Activated CD8-positive, alpha-beta memory T cell treated with anti-CD3 and anti-CD28 coated beads for 4 hours (primary cell): ENCODE data around the gene OSGEPL1.
"Not testable (repeated sequence)": the region's sequence is repeated elsewhere in the genome, so short reads cannot be mapped to it uniquely, and the experiment has no call there.

Experiments
- DNase-seq, 2 donors: peaks; one replicate each; pipeline ENCODE4 v3.0.0-alpha.2; 2020; ENCODE audit warnings: low read depth in 2 of 2

Gene OSGEPL1, protein sequence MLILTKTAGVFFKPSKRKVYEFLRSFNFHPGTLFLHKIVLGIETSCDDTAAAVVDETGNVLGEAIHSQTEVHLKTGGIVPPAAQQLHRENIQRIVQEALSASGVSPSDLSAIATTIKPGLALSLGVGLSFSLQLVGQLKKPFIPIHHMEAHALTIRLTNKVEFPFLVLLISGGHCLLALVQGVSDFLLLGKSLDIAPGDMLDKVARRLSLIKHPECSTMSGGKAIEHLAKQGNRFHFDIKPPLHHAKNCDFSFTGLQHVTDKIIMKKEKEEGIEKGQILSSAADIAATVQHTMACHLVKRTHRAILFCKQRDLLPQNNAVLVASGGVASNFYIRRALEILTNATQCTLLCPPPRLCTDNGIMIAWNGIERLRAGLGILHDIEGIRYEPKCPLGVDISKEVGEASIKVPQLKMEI

DNA sequence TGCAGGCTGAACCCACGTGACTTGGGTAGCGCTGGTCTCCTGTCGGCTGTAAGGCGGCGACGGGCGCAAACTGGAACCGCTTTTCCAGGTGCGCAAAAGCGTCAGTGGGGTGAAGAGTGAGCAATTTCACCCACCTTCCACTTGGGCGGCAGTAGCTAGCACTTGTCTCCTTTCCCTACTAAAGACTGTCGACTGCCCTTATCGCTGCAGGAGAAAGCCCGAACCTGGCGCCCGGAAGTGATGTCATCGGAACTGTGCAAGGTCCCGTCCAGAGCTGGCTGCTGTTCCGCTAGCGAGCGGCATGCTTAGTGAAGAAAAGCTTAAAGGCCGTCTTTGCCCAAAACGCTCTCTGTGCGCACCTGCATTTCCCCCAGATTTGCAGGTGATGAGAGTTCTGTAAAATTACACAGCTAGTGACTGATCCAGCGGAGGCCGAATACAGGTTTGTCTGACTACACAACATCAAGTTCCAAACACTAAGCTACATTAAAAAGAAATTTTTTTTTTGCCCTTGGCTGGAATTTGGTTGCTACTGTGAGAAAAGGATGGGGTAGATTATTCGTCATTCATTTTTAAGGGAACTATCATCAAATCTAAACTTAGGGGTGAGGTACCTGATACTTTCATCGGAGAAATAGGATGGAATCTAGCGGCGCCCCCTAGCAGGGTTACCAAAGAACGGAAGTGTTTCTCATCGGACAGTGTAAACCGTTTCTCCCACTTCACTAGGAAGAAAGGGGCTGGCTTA is at the start of gene OSGEPL1:
OSGEPL1 (minus strand) TSS at position 242 of the 748 bp plus-strand sequence. CDS start 1,152 bp downstream, outside the sequence.
- DNase-seq: peak; percentile 82 to 85

DNA sequence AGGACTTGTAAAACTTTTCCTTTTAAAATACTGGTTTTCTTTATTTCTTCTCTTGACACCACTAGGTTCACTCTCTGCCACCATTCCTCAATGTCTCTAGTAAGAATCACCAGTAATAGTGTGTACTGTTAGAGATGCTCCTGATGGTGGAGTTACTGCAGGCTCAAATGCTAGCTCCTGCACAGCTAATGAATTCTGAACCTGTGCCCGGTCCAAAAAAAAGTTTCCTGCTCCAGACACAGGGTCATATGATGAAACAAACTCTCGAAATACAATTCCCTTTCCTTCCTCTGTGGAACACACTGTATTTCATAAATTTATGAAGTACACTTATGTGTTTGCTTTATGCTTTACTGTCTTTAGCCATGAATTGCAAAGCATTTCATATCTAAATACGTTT is 40.8 kb upstream of the OSGEPL1 start:
- DNase-seq: no peak

DNA sequence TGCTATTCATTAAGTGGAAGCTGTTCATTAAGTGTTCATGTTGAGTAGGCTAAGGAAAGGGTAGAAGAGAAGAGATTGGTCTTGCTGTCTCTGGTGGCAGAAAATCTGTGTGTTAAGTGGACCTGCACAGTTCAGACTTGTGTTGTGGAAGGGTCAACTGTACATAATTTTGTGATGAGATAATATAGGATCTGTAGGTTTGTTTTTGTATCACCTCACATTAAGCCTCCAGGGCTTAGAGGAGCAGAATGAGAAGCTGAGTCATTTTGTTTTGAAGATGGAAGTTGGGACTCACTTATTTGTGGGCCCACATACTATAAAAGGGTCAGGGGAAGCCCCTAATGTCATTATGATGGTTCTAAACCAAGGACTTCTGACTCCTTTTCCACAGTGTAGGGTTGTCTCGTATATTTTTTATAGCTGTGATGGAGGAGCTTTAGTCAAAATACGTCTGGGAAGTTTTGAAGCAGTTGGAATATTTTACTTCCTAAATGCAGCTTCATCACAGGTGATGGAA is 39.9 kb upstream of the OSGEPL1 start:
- no peak for DNase-seq

DNA sequence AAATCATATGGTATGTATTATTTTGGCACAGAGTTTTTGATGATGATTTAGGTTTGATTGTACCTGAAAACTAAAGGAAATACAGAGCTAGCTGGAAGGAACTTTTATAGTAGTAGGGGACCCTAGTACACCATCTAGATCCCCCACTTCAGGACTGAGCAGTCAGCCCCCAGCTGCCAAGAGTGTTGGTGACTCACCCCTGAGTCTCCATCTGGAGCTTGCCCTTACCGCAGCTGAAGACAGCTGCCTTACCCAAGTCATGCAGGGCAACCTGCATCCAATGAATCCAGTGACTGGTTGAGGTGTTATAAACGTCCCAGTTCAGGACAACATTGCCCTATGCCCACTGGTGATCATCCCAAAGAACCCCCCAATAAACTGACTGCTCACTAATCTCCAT is 36.9 kb upstream of the OSGEPL1 start:
- DNase-seq: no peak

DNA sequence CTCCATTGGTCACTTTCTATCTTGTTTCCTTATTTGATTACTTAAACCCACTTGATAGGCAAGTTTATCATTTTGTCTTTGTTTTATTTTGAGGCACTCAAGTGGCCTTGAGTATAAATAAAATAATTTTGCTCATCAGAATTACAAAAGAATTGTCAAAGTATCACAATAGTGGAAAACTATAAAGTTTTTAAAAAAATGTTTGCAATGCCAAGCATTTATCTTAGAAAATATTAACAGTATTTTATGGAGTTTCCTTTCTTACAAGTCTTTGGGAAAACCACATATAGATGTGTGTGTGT is 36.4 kb upstream of the OSGEPL1 start:
- DNase-seq: no peak

DNA sequence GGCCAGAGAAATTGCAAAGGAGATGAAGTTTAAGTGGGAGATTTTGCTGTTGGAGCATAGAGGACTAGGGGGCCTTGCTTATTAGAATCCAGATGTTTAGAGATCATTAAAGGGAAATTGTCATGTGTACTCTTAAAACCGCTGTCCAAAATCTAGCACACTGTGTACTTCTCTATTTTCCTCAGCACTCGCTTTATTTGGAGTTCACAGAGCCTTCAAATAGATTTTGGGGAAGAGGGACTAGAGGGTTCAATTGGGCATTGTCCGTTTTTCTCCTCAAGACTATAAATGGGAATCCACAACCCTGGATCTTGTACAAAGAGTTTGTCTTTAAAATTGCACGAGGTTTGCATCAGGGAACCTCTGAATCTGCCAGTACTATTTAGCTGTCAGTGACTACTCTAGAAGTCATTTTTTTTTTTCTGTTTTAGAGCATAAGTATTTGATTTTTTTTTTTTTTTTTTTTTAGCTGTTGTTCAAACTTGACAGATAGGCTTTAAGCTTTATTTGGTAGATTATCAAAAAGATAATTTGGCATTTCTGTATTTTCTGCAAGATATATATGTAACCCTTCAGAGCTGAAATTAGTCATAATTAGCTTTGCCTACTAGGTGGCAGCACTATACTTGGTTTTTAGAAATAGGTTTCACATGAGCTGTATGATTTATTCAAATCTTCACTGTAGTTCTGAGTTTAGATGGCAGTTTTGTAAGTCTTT is 35.9 kb upstream of the OSGEPL1 start:
- DNase-seq: no peak

DNA sequence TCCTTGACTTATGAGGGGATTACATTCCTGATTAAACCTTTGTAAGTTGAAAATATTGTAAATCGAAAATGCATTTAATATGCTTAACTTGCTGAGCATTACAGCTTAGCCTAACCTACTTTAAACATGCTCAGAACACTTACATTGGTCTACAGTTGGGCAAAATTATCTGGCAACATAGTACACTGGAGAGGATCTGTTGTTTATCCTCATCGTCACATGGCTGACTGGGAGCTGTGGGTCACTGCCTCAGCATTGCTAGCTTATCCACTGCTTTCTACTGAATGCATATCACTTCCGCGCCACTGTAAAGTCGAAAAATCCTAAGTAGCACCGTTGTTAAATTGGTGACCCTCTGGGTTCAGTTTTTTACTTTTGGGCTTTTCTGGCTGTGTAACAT is 35.3 kb upstream of the OSGEPL1 start:
- no peak for DNase-seq

DNA sequence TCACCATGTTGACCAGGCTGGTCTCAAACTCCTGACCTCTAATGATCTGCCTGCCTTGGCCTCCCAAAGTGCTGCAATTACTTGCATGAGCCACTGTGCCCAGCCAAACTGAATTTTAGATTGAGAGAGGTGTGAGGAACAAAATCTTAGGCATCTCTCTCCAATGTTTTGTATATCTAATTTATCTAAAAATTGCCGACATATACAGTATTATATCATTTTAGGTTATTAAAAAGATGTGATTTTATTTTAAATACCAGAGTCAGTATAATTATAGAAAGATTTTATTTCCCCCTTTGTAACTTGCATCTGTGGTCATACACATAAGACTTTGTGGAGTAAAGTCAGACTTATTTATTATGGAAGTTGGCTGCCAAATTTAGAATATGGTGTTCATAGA is 31.7 kb upstream of the OSGEPL1 start:
- DNase-seq: no peak

DNA sequence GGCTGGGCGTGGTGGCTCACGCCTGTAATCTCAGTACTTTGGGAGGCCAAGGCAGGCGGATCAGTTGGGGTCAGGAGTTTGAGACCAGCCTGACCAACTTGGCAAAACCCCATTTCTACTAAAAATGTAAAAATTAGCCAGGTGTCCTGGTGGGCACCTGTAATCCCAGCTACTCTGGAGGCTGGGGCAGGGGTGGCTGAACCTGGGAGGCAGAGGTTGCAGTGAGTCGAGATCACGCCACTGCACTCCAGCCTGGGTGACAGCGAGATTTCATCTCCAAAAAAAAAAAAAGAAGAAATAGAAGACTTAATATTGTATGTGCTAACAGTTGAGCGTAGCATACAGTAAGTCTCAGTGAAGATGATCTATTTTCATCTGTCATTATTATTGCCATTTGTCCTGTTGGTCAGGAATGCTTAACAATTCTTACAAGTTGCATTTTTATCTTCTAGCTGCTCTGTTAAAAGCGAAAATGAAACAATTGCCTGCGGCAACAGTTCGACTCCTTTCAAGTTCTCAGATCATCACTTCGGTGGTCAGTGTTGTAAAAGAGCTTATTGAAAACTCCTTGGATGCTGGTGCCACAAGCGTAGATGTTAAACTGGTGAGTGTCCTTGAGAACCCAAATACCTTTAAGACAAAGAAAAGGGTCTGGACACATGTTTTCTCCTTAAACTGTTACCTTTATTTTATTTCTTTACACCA is 28.9 kb upstream of the OSGEPL1 start:
- no peak for DNase-seq

DNA sequence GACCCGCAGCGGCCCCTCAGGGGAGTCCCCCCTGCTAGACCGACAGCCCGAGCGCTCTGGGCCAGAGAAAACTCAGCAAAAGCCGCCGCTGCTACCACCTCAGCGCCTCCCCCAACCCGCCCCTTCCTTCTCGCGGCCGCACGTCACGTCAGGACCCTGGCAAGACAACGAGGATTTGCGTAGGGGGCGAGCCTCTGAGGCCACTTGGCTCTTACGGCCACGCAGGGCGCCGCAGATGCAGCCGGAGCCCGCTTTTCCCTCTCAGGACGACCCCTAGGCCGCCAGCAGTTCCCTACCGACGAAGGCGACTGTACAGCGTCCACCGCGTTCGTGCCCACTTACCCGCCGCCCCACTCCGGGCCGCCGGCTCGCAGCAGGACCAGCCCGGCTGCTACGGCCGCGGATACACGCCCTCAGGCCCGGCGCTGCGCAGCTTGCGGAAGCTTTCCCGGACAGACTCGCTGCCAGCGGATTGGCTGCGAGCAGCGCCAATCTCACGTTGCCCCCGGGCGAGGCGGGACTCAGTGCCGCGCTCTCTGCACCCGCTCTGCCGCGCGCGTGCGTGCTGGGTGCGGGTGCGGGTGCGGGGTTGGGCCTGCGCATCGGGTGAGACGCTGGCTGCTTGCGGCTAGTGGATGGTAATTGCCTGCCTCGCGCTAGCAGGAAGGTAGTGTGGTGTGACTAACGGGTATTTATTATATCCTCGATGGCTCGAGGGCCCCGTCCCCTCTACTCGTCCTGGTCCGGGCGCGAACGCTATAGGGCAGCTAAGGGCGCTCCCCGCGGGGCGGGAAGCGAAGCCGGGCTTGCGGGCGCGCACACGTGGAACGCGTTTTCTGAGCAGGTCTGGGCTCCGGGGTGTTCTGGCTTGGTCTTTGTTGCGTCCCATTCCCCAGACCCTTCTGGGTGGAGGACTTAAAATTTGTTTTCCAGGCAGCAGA is 21.6 kb upstream of the OSGEPL1 start, which contains the start of the genes ORMDL1 and PMS1:
ORMDL1 (minus strand) TSS at position 413 of the 941 bp plus-strand sequence. CDS start 1,744 bp downstream, outside the sequence.
PMS1 (plus strand) TSS at position 524 of the 941 bp plus-strand sequence. CDS start 7,360 bp downstream, outside the sequence.
- DNase-seq: peak; percentile 86 to 91

DNA sequence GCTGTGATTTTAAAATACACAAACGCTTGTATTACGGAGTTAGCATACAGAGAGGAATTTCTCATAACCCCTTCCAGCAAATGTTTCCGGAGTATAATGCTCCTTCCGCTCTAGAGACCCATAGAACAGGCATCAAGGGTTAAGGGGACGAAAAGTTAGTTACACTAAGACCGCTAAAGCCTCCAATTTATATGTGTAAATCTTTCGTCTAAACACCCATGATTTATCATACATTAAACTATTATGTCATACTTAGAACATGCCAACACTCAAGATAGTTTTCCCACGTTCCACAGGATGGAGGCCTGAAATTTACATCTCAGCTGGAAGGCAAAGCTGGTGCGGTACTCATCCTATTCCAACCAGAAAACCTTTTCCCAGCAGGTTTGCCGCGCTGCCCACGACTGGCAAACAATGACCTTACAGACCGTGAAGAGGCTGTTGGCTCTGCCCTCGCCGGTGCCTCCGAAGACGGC is 20.9 kb upstream of the OSGEPL1 start:
- no peak for DNase-seq

DNA sequence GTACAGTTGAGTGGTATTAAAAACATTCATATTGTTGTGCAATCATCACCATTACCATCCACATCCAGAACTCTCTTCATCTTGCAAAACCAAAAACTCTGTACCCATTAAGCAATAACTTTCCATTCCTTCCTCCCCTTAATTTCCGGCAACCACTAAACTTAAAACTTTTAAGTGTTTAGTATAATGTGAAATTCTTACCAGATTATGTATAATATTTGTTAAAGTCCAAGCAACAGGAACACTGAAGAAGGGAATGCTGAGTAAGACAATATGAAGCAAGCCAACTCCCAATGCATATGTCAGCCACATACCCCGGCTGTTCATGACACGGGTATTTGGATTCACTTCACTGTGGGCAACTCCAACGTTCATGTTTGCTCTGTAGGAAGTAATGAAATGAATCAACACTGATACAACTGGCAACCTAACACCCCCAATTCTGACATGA is 19.7 kb upstream of the OSGEPL1 start:
- no peak for DNase-seq

DNA sequence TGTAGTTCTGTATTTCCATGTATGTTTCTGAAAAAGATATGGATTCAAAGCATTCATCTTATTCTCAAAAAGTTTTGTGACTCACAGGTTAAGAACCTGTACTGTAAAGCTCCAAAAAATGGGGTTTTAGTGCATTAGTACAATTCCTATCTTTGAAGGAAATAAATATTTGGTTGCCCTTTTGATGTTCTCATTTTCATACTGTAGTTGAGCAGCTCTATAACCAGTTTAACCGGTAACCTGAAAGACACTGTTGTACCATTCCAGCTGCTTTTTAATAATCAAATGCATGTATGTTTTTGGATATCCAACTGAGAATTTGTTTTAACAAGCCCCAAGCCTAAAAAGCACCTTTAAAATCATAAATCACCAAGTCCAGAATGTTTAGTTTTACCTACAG is 9.6 kb upstream of the OSGEPL1 start:
- no peak for DNase-seq

DNA sequence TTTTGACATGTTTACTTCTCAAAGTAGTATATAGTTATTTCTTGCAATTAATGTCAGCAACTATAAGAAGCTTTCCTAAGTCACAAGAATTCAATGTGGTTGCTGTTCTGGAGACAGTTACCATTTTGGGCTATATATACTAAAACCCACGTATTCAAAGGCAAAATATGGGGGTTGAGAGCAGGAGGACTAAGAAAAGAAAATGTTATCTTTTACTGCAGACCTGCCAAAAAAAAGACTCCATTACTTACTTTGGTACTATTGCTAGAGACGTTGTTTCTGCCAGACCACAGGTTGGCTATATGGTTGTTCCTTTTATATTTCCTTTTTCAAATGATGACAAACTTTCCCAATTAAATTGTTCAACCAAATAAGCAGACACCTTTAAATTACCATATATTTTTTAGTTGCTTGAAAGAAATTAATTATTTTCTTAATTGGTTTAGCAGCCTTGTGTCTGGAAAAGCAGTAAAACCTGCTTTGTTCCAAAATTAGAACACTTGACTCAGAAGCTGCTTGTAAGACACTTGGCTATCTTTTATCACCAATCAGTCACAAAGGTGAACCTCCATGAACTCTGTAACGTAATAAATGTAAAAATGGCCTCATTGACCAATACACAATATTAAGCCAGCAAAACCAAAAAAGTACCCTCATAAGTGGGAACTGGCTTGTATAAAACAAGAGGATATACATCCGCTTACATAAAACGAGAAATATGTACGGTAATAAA is 8.2 kb upstream of the OSGEPL1 start:
- no peak for DNase-seq

DNA sequence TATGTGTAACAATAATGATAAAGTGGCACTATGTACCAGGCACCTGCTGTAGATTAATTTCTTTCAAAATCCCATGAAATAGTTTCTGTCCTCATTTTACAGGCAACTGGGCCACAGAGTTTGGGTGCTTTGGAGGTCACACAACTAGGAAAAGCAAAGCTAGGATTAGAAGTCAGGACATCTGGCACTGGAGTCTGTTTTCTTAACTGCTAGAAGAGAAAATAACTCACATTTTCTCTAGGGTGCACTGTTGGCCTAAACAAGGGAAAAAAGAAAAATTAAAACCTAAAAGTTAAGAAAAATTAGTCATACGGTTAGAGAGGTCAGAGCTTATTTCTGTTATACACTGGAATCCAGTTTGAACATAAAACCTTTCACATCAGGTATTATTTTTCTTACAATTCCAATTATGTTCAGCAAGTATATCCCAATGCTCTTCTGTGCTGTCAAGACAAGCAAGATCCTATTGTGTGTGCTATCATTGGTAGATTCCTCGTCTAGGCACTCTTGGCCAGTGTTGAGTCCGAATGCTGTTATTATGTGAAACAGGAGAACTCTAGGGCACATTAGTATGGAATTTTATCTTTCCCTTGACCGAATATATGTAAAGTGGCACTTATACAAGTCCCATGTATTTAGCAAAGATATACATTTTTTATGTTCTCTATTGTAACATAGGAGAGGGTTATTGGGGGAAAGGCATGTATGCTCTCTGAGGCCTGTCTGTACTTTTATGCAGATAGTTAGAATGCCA is 1.5 kb upstream of the OSGEPL1 start:
- DNase-seq: no peak

DNA sequence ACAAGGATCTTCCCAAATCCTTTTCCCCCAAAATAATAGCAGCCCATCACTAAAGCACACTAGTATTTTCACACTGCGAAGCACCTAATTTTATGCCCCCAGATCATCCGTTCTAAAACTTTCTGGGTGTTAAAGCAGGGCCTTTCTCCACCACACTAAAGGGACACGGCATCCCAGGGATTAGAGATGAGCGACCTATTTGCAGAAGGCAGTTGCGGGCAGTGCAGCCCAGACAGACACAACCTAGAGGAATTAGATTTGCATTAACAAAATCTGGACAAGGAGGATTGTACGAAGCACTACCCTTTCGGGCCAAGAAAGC is 402 bp downstream of the OSGEPL1 start:
- no peak for DNase-seq

DNA sequence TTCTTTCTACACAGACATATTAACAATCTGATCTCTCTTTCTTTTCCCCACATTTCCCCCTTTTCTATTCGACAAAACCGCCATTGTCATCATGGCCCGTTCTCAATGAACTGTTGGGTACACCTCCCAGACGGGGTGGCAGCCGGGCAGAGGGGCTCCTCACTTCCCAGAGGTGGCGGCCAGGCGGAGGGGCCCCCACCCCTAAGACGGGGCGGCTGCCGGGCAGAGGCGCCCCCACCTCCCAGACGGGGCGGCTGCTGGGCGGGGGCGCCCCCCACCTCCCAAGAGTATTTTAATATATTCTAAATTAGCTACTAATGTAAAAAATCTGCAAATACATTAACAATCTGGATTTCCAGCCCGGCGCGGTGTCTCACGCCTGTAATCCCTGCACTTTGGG is 2.4 kb downstream of the OSGEPL1 start:
- DNase-seq: not testable (repeated sequence)

DNA sequence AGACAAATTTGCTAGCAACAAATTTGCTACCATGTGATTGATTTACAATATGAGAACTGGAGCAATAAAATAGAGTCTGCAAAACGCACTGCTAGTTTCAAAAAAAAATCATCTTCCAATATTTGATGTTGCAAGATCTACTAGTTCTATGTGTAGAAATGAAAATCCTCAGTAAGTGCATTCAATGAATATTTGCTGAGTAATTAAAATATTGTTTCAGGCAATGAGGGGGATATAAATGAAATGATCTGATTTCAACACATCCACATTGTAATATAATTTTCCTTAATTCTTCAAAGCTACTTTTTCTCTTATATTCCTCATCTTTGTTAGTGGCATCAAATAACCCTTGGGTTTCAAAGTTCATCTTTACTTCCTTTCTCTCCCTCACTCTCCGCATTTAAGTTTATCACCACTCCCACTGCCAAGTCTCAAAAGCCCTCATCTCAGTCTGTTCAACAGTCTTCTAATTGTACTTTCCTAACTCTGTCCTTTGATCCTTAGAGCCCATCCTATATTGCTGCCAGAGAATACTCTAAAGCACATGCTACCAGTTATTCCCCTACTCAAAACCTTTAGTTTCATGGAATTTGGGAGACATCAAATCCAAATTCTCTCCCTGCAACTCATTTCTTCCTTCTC is 6.2 kb downstream of the OSGEPL1 start:
- DNase-seq: no peak
